HG03045 (cell line): ENCODE results near the gene SH3PXD2A.

Experiments used
- ATAC-seq: cut with Tn5 transposase; IDR thresholded peaks from one replicate; pipeline ENCODE4 v1.9.1; 2021; ENCODE audit warnings: mild to moderate bottlenecking, moderate library complexity; ENCODE audit not compliant: unreplicated experiment

Gene SH3PXD2A

GRCh38 chr10:103836273-103836672 is 19.1 kb downstream of the SH3PXD2A start:
- no peak for ATAC-seq

- ATAC-seq = no peak
Measured at GRCh38 chr10:103835096-103836050, 20.0 kb downstream of the SH3PXD2A start.

- no peak for ATAC-seq
Measured at GRCh38 chr10:103834436-103835095, 20.8 kb downstream of the SH3PXD2A start.

- no peak for ATAC-seq
Measured at GRCh38 chr10:103833731-103834365, 21.5 kb downstream of the SH3PXD2A start.

DNA sequence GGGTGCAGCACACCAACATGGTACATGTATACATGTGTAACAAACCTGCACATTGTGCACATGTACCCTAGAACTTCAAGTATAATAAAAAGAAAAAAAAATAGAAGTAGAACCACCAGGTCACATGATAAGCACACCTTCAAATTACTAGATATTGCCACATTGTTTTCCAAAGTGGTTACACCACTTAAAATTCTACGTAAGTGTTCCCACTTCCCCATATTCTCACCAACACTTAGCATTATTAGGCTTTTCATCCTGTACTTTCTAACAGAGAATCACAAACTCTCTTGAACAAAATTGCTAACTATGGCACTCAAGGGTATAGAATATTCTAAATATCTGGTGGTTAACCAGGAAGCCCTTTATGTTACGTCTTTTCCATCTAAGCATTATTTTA is 22.6 kb downstream of the SH3PXD2A start:
- no peak for ATAC-seq

- ATAC-seq = no peak
Measured at GRCh38 chr10:103829838-103830465, 25.4 kb downstream of the SH3PXD2A start.

DNA sequence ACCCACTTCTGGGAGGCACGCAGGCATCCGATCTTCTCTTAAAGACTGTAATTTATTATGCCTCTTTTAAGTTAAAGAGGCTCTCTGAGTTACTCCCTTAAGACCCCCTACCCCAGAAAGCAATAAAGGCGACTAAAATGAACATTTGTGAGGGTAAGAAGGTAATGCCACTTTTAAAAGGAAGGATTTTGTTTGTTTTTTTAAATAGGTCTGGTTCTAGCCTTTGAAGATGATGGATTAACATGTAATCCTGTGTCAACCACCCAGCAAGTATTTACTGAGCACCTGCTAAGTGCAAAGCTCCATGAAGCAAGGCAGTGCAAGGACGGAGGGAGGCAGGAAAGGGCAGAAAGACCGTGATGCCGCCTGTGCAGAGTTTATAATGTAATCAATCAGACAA is 26.1 kb downstream of the SH3PXD2A start:
- no peak for ATAC-seq

GRCh38 chr10:103828587-103829197 is 26.7 kb downstream of the SH3PXD2A start:
- no peak for ATAC-seq

DNA sequence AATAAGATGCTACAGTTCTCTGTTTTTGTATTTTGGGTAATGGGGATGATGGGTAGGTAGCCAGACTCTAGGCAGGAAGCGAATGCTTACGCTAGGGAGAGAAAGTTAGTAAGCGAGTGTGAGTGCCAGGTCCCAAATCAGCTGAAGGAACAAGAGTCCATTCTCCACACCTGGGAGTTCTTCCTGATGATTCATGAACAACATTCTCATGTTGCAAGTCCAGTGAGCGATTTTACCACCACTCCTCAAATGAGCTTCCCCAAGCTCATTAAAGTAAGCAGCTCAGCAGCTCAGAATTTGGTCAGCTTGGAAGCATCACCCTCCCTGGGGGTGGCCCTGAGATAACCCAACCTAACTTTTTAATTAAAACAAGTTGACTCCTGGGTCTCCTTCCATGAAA is 27.3 kb downstream of the SH3PXD2A start:
- no peak for ATAC-seq

DNA sequence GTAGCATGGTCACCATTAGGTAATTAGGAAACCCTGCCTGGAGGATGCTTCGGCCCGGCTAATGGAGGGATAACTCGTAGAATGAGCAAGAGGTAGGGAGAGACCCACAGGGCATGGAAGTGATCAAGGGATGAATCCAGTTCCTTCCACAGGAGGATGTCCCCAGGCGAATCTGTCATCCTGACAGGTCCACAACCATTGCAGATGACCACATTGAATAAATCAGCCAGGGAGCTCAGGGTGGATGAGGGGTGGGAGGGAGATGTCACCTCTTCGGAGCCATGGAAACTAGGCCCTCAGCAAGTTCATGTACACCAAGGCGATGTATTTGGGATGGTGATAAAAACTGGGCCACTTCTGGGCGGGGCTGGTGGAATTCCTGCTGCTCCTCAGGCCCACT is 28.5 kb downstream of the SH3PXD2A start:
- no peak for ATAC-seq

- ATAC-seq = no peak
Measured at GRCh38 chr10:103824281-103824680, 31.1 kb downstream of the SH3PXD2A start.

DNA sequence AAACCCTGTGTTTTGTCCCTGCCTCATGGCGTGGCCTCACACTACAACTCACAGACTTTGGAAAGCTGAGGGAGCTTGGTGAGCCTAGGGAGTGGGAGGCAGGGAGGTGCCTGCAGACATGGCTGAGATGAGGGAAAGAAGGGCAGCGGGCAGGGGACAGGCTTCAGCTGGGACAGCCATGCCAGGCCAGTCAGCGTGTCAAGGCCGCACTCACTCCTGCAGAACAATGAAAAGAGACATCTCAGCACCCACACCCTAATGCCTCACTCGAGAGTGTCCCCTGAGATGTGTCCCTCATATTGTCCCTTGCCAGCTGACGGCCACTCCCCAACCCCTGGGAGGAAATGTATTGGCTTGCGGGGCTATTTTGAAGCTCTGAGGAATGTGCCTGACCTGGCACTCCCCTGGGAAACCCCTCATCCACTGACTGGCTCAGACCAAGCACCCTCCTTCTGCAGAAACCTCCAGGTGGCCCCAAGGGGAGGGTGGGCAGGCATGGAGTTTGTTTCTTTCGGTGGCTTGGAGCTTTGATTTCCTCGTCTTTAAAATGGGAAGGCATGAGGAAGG is 31.6 kb downstream of the SH3PXD2A start:
- no peak for ATAC-seq

DNA sequence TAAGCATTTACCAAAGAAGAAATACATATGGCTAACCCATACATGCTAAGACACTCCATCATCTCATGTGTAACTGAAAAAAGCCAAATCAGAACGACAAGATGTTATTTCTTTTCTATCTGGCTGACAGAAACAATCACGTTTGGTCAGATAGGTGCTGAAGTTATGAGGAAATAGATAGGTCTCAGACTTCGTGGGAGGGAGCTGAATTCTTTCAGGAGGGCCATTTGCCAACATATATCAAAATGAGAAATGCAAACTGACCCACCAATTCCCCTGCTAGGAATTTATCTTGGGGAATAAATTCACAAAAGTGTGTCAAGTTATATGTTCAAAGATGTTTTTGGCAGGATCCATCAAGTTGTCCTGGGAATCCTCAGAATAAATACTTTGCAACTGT is 32.6 kb downstream of the SH3PXD2A start:
- ATAC-seq = no peak

GRCh38 chr10:103822107-103822716 is 33.2 kb downstream of the SH3PXD2A start:
- no peak for ATAC-seq

GRCh38 chr10:103820101-103821062 is 35.0 kb downstream of the SH3PXD2A start:
- ATAC-seq = no peak

DNA sequence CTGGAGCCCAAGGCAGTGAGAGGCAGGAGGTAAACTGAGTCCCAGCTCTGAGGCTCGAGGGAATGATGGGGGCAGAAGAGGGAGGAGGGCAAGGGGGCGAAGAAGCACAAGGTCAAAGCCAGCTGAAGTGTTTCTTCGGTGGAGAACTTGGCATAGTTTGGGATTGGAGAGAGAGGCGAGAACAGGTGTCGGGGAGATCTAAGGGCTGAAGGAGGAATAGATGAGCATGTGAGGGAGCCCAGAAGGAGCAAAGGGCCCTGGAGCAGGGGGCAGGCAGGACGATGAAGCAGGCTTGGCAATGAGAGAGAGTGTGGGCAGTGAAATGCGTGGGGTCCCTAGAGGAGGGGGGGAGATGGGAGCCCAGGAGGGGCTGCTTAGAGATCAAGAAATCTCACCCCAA is 35.9 kb downstream of the SH3PXD2A start:
- no peak for ATAC-seq

- ATAC-seq = no peak
Measured at GRCh38 chr10:103818765-103819374, 36.5 kb downstream of the SH3PXD2A start.

GRCh38 chr10:103818105-103818504 is 37.3 kb downstream of the SH3PXD2A start:
- no peak for ATAC-seq
